SK-N-SH (cell line): Measurements from ENCODE around the gene LHPP.

Source experiments
- CTCF ChIP-seq: fragments of 200-600 bp; sonication (generic); IDR thresholded peaks from 2 replicates; pipeline ENCODE4 v1.6.1; 2017; ENCODE audit warnings: antibody characterized with exemption, mild to moderate bottlenecking, moderate library complexity
- GABPA ChIP-seq: IDR thresholded peaks from 2 replicates; pipeline ENCODE4 v1.4.0; 2012; ENCODE audit warnings: low read depth, mild to moderate bottlenecking
- MAX ChIP-seq: IDR thresholded peaks from 2 replicates; pipeline ENCODE4 v1.4.0; 2012; ENCODE audit warnings: low read depth
- NFIC ChIP-seq: IDR thresholded peaks from 2 replicates; pipeline ENCODE4 v1.4.0; 2012; ENCODE audit warnings: borderline replicate concordance
- SIN3A ChIP-seq: IDR thresholded peaks from 2 replicates; pipeline ENCODE4 v1.6.1; 2012; ENCODE audit warnings: low read depth, mild to moderate bottlenecking, low read length, moderate library complexity, borderline replicate concordance
- YY1 ChIP-seq: IDR thresholded peaks from 2 replicates; pipeline ENCODE4 v1.4.0; 2012; ENCODE audit warnings: low read depth, mild to moderate bottlenecking

GRCh38 chr10:124429576-124429975, 32.0 kb upstream of the LHPP start:
- no peak for TF ChIP-seq YY1
- TF ChIP-seq CTCF = no peak
- no peak for TF ChIP-seq SIN3A
- TF ChIP-seq MAX = no peak
- no peak for TF ChIP-seq NFIC
- TF ChIP-seq GABPA = no peak
